GM18951 (cell line): Measurements from ENCODE around the gene FBN1.

ENCODE experiments used
- POLR2A ChIP-seq: IDR thresholded peaks from 4 replicates; pipeline ENCODE4 v1.6.1; 2011; ENCODE audit warnings: mild to moderate bottlenecking; ENCODE audit not compliant: insufficient read length, insufficient read depth; ENCODE audit errors: extremely low read depth
- in situ Hi-C: fragments of 300-500 bp; cut with MboI; formaldehyde crosslinking; loops from one replicate; pipeline ENCODE4 v1.12.0; 2022; ENCODE audit warnings: low sequenced_read_pairs, mixed read lengths, inconsistent platforms; ENCODE audit not compliant: unreplicated experiment

The FBN1 gene

DNA sequence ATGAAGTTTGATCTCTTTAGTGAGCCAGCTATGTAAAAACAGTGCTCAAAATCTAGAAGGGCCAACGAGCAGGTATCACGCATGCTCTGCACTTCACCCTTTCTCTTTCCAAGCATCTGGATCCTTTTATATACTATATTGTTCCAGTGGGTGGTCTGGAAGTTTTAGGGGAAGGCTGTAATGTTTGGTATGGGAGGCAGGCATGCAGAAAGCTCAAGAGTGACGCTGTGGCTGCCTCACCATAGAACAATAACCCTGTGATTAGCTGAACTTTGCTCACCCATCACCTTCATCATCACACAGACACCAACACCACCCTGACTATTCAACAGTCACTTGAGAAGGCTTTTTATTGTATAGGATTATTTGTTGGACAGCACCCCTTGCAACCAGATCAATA lies 81.6 kb downstream of the FBN1 start:
- in situ Hi-C loops = no loop called here
- TF ChIP-seq POLR2A = no peak

DNA sequence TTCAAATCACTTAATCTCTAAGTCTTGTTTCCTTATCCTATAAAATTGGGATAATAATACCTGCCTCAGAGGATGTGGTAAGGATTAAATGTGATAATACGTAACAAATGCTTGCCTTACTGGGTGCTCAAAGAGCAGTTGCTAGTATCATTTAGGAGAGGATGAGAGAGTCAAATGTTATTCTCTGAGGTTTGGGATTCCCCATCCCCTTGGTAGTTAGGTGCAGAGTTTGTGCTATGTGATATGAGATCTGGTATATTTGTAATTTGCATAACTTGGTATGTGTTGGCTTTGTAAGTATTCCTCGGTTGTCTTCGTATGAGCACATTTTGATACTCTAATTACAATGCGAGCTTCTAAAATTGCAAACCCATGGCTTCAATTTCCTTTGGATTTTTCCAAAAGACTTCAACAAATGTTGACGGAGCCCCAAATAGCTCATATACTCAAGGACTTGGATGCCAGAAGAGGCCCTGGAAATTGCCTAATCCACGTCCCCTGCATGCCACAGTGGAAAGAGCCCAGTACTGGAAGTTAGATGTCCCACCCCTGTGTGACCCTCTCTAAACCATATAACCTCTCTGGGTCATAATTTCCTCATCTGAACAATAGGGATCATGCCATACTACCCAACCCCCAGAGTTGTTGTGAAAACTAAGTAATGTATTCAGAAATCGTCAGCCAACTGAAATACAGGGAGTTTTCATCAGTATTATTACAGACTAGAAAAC lies 85.0 kb downstream of the FBN1 start:
- in situ Hi-C loops = no loop called here
- no peak for TF ChIP-seq POLR2A

DNA sequence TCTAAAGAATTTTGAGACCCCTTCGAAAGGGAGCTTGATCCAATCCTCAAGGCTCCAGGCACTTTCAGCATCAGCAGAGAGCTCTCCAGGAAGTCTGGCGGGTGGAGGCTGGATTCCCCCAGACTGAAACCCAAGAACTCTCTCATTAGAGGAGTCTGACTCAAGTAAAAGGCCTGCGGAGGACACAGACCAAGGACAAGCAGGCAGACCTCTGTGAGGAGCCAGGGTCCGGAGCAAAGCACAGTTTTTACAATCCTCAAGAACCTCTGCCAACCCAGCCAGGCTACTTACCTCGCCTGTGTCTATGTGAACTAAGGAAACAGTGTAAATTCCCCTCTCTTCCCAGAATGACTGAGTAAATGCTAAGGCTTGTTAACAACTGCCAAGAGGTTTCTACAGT lies 86.2 kb downstream of the FBN1 start:
- in situ Hi-C loops = no loop called here
- TF ChIP-seq POLR2A = no peak

DNA sequence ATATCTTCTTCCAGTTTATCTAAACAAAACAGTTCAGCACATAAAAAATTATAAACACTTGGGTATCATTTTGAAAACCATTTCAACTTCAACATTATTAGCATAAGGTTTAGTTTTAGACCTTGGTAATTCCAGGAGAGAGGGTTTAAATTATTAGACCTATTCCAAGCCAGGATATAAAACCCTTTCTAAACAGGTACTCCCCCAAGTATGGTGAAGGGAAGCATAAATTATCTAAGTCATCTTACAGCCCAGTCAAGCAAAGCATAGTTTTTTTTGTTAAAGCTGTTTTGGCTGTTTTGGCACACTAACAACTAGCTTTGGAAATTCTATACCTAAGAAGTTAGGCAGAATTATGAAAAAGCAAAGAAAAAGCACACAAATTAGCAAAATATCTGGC lies 87.3 kb downstream of the FBN1 start:
- in situ Hi-C loops = no loop called here

DNA sequence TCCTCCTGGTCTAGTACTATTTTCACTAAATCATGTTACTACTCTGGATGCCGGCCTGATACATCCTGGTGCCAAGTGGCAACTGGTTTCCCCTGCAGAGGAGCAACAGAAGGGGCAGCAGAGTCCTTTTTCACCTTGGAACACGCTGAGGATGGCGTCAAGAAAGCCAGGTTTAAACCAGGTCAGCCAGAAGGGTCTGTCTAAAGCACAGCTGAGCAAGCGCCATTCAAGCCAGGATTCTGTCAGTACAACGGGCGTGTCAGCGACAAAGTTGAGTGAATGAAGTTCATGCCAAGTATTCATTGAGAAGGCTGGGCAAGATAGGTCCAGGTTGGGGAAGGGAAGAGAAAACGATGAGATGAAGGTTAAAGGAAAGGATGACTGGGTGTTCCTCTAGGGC lies 88.2 kb downstream of the FBN1 start:
- no peak for TF ChIP-seq POLR2A
- in situ Hi-C loops = no loop called here

More for the DNA sequence above, 87.3 kb downstream of the FBN1 start:
- TF ChIP-seq POLR2A = no peak

DNA sequence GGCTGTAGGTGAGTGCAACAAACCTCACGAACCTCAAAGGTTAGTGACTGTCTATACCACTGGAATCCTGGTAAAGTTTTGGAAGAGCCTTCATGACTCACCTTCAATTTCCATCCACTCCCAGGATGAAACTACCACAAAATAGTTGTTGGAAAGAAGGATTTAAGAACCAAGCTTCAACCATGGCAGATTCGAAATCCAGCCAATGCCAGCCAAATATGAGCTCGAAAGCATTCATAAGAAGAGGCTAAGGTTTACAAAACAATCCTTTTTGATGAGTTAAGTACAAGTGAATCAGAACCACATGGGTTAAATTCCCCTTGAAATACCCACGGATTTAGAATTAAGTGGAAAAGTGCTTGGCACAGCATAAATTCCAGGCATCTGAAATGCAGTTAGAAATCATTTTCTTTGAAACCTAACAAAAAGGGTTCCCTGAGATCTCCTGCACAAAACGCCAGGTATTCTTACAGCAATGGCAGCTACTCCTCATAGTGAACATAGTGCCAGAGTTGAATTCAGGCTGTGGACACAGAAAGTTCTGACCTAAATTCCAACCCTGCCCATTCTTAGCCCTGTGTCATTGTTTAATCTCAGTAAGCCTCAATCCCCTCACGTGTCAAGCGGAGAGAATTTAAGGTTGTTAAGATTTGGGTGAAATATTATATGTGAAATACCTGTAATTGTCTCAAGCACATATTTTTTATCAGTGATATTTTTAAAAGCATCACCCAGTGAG lies 89.2 kb downstream of the FBN1 start:
- TF ChIP-seq POLR2A = no peak
- in situ Hi-C loops = no loop called here

DNA sequence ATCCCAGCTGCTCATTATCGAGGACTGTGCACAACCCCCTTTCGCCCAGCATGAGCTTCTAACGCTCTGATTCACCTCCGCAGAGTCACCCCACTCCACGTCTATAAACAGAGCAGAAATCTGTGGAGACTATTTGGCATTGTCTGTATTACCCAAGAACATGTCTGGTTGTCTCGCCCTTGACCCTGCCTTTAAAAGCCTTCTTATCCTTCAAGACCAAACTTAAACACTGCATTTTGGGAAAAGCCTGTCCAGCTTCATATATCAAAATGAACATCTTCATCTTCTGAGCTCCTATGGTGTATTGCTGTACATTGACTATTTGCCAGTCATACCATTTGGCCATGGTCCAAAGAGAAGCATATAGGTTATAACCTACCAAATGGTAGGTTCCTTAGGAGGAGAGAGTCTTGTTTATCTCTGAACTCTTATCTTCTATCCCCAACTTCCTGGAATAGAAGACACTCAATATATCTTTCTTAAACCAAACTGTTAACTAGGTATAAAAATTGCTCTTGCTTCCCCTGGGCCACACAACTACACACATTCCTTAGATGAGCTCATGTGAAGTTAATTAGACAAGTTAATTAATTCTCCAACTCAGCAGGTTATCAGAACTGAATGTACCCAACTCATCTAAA lies 90.1 kb downstream of the FBN1 start:
- in situ Hi-C loops = no loop called here
- no peak for TF ChIP-seq POLR2A

DNA sequence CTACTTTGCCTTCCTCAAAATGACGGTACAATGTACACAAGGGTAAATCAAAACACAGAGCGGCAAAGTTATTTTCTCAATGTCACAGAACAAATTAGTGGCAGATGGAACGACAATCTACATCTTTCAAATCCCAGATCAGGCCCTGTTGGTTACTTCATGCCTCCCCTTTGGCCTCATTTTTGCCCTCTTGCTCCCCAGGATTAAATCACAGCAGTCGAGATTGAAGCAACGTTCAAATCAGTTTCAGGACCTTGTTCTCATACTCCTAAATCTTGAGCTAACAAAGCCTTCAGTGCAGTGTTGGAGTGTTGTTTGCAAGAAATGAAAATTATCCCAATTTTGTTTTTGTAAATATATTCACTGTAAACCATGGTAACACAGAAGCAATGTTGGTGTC lies 91.4 kb downstream of the FBN1 start:
- in situ Hi-C loops = no loop called here
- TF ChIP-seq POLR2A = no peak

DNA sequence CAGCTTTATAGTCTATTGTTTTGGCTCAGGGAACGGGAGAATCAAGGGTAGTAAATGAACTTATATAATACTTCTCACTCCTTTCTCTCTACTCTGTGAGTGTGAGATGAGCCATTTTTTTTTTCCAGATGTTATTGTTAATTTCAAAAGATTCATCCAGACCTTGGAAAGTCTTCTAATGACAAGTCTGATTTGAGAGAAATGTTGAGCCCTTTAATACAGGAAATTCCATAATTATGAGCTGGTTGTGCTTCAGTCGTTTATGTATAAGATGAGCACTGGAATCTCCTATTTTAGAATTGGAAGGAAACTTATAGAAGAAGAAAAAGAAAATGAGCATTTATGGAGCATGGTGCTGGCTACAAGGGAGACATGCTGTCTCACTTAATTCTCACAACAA lies 92.0 kb downstream of the FBN1 start:
- in situ Hi-C loops = no loop called here
- TF ChIP-seq POLR2A = no peak

DNA sequence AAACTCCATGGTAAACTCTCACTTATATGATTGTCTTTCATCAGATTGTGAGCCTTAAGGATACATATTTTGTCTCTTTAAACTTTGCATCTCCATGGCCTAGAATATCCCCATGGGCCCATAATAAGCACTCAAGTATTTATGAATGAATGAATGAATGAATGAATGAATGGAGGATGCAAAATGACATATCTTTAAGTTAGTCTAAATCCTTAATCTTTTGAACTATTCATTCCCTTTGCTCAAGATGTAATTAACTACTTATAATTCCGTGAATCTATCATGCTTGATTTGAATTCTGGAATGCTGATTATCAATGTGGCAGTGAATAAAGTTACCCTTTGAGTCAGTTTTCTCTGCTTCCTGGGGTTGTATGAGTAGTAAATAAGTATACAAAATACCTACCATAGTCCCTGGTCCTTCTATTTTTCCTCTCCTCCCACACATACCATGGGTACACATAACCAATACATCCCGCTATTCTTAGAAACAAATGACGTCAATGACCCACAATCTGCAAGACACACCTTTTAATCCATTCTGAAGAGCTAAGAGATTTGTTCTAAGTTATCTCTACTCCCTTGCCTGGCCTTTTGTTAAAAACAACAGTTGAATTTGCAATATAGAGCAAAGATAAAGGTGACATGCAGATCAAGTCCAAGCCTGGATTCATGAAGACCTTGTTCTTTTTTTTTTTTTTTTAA lies 94.5 kb downstream of the FBN1 start:
- in situ Hi-C loops = no loop called here
- no peak for TF ChIP-seq POLR2A

DNA sequence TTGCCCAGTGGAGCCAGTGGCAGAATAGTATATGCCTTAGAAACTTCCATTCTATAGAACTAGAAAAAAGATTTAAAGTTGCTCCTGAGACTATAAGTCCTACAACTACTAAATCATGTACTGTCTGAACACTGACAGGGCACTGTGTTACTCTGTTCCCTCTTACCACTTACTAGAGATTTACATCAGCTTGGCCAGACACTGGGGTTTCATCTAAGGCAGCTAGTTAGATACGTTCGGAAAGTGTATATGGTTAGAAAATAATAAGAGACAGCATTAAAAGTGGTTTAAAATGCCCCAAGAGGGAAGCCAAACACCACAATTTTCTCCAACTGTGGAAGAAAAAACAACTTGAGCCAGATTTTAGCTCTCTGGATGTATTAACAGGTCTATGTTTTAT lies 97.1 kb downstream of the FBN1 start:
- TF ChIP-seq POLR2A = no peak
- in situ Hi-C loops = no loop called here

DNA sequence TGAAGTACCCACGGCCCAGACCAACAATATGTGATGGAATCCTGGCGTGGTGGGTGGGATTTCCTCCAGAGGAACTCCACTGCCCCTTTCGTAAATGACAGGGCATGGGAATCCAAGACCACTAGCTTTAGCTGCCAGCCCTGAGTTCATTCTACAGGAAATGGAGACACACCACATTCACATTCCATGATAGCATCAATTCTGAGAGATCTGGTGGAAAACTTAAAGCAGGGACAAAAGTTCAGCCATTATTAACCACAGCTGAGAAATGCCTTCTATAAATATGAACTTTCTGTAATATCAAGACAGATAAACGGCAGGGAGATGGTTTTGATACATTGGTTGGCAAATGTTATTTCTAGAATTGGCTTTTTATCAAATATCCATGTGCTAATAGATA lies 98.2 kb downstream of the FBN1 start:
- no peak for TF ChIP-seq POLR2A
- in situ Hi-C loops = no loop called here

DNA sequence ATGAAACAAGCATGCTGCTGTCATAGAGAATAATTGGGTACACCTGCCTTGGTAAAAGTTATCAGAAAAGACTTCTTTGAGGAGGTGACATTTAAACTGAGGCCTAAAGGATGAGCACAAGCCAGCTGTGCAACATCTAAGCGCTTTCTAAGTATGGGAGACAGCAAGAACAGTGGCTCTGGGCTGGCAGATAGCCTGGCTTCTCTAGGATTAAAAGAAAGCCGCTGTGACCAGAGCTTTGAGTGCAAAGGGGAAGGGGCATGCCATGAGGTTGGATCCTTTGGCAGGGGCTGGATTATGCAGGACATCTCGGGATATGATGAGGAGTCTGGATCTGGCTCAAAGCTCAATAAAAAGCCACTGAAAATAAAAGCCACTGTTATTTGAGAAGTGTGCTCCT lies 99.2 kb downstream of the FBN1 start:
- in situ Hi-C loops = no loop called here
- TF ChIP-seq POLR2A = no peak
